Hepatocyte (in vitro differentiated cells): ENCODE data around the gene STARD7. TPM values are rescaled to one million over a fixed set of nuclear protein-coding genes. Genes with fewer than 3 reads are reported as not detected.

Source experiments
- DNase-seq: peaks from one replicate; pipeline ENCODE4 v3.0.0-alpha.2; 2016; ENCODE audit warnings: low spot score
- H2AFZ ChIP-seq: fragments of 200-600 bp; sonication (generic); 2 replicates; pipeline ENCODE4 v1.6.0; 2016; ENCODE audit warnings: antibody characterized with exemption, mild to moderate bottlenecking
- H3K27ac ChIP-seq: fragments of 200-600 bp; sonication (generic); 2 replicates; pipeline ENCODE4 v1.5.1; 2016; ENCODE audit warnings: mild to moderate bottlenecking
- H3K27me3 ChIP-seq: fragments of 200-600 bp; sonication (generic); 2 replicates; pipeline ENCODE4 v1.6.1; 2016
- H3K36me3 ChIP-seq: fragments of 200-600 bp; sonication (generic); replicated peaks from 2 replicates; pipeline ENCODE4 v1.5.1; 2016; ENCODE audit warnings: low read depth; ENCODE audit not compliant: insufficient read depth
- H3K4me1 ChIP-seq: fragments of 200-600 bp; sonication (generic); 2 replicates; pipeline ENCODE4 v1.5.1; 2016; ENCODE audit warnings: mild to moderate bottlenecking, moderate library complexity; ENCODE audit not compliant: insufficient read depth
- H3K4me2 ChIP-seq: fragments of 200-600 bp; sonication (generic); 2 replicates; pipeline ENCODE4 v1.6.0; 2016
- H3K4me3 ChIP-seq: fragments of 200-600 bp; sonication (generic); 2 replicates; pipeline ENCODE4 v1.5.1; 2016; ENCODE audit warnings: mild to moderate bottlenecking
- H3K79me2 ChIP-seq: fragments of 200-600 bp; sonication (generic); 2 replicates; pipeline ENCODE4 v1.6.0; 2017; ENCODE audit warnings: mild to moderate bottlenecking
- H3K9me2 ChIP-seq: fragments of 200-600 bp; sonication (generic); replicated peaks from 2 replicates; pipeline ENCODE4 v1.6.0; 2017; ENCODE audit warnings: mild to moderate bottlenecking; ENCODE audit not compliant: insufficient read depth
- H3K9me3 ChIP-seq: fragments of 200-600 bp; sonication (generic); 2 replicates; pipeline ENCODE4 v1.5.1; 2016; ENCODE audit warnings: low read depth, mild to moderate bottlenecking
- H4K20me1 ChIP-seq: fragments of 200-600 bp; sonication (generic); 2 replicates; pipeline ENCODE4 v1.6.0; 2016; ENCODE audit warnings: mild to moderate bottlenecking; ENCODE audit not compliant: insufficient read depth, poor library complexity, severe bottlenecking
- CTCF ChIP-seq: fragments of 200-600 bp; sonication (generic); IDR thresholded peaks from 2 replicates; pipeline ENCODE4 v1.5.1; 2016; ENCODE audit warnings: antibody characterized with exemption, mild to moderate bottlenecking; ENCODE audit not compliant: poor library complexity
- EZH2 ChIP-seq: fragments of 200-600 bp; sonication (generic); IDR thresholded peaks from 2 replicates; pipeline ENCODE4 v1.6.1; 2016; ENCODE audit warnings: antibody characterized with exemption, mild to moderate bottlenecking, borderline replicate concordance
- EZH2phosphoT487 ChIP-seq: fragments of 200-600 bp; sonication (generic); IDR thresholded peaks from one replicate; pipeline ENCODE4 v1.6.1; 2018; ENCODE audit warnings: antibody characterized with exemption, mild to moderate bottlenecking, low read depth, moderate library complexity; ENCODE audit not compliant: unreplicated experiment, severe bottlenecking
- WGBS: methylation state at CpG from one replicate; pipeline ENCODE4 v1.1.6; 2016; ENCODE audit warnings: low lambda C conversion rate; ENCODE audit errors: missing lambda C conversion rate; 5-methylcytosine and 5-hydroxymethylcytosine counted together
- polyA plus RNA-seq: library from polyadenylated mRNA; unstranded; fragments of >200 nt; fragmentation: Nextera tagmentation; extraction: Ambion mirVana; gene quantifications from 2 replicates; pipeline ENCODE4 v1.2.1, GENCODE V29; 2016
- total RNA-seq: library from RNA; depleted of rRNA; stranded (reverse); fragments of >200 nt; gene quantifications from 2 replicates; pipeline ENCODE4 v1.2.3, GENCODE V29; 2014

Gene STARD7
- total and polyA plus RNA-seq, 2 experiments from 2014 or later: 101 to 138 TPM

GRCh38 chr2:96218508-96219131, 10.0 kb upstream of the STARD7 start:
- Histone ChIP-seq H3K4me2 (no peak overlapping the region), H3K4me1 (no peaks in the 10 kb centered on the region), H3K9me2 (no peaks in the 10 kb centered on the region), H2AFZ (no peak overlapping the region), H3K4me3 (no peak overlapping the region), H3K27ac (no peak overlapping the region), H3K36me3 (no peaks in the 10 kb centered on the region), H3K79me2 (peaks cover 3% of the 10 kb centered on the region), H4K20me1 (no peaks in the 10 kb centered on the region), H3K9me3 (no peaks in the 10 kb centered on the region), H3K27me3 (no peaks in the 10 kb centered on the region)
- WGBS: 89% methylated on average over 13 of the region's 13 CpGs
- no peak for DNase-seq
- TF ChIP-seq EZH2phosphoT487 (no peak), CTCF (no peak), EZH2 (no peak)

GRCh38 chr2:96214554-96214953, 5.9 kb upstream of the STARD7 start:
- no peak for DNase-seq
- H3K27ac ChIP-seq: no peak overlapping the region
- no peaks in the 10 kb centered on the region for H3K9me3 ChIP-seq
- no peak for TF ChIP-seq CTCF
- TF ChIP-seq EZH2phosphoT487: no peak
- no peak for TF ChIP-seq EZH2
- H3K4me2 ChIP-seq: no peak overlapping the region
- 96% methylated on average over 4 of the region's 4 CpGs for WGBS
- H2AFZ ChIP-seq: no peak overlapping the region
- no peak overlapping the region for H3K4me3 ChIP-seq
- H3K4me1 ChIP-seq: peaks cover 9% of the 10 kb centered on the region
- H3K79me2 ChIP-seq: peaks cover 12% of the 10 kb centered on the region
- no peaks in the 10 kb centered on the region for H3K9me2 ChIP-seq
- no peaks in the 10 kb centered on the region for H3K36me3 ChIP-seq
- no peaks in the 10 kb centered on the region for H3K27me3 ChIP-seq
- no peaks in the 10 kb centered on the region for H4K20me1 ChIP-seq

DNA sequence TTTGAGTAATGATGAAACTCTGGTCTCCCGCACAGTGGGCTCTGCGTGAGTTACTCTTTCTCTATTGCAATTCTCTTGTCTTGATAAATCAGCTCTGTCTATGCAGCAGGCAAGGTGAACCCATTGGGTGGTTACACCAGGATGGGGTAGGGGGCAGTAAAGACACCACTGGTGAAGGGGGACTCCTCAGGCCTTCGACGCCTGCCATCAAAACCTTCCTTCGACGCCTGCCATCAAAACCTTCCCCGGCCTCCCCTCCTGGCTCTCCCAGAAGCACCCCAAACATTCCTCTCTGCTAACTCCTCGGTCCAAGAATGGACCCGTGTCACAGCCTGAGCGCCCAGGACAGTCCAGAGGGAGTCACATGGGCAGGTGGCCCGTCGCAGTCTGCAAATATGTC, 4.8 kb upstream of the STARD7 start:
- Histone ChIP-seq H3K9me2 (no peaks in the 10 kb centered on the region), H3K27me3 (no peaks in the 10 kb centered on the region), H3K36me3 (no peaks in the 10 kb centered on the region), H3K4me3 (no peak overlapping the region), H2AFZ (no peak overlapping the region), H3K4me2 (no peak overlapping the region), H3K27ac (no peak overlapping the region), H3K9me3 (no peaks in the 10 kb centered on the region), H4K20me1 (no peaks in the 10 kb centered on the region), H3K4me1 (peaks cover 11% of the 10 kb centered on the region), H3K79me2 (peaks cover 17% of the 10 kb centered on the region)
- TF ChIP-seq EZH2: no peak
- no peak for TF ChIP-seq CTCF
- TF ChIP-seq EZH2phosphoT487: no peak
- DNase-seq: no peak
- WGBS: 92% methylated on average over 12 of the region's 12 CpGs
